HG03520 (cell line): Measurements from ENCODE around the gene P3R3URF.

Experiments used
- ATAC-seq: cut with Tn5 transposase; IDR thresholded peaks from one replicate; pipeline ENCODE4 v1.9.1; 2021; ENCODE audit warnings: mild to moderate bottlenecking, moderate library complexity; ENCODE audit not compliant: unreplicated experiment

The P3R3URF gene

DNA sequence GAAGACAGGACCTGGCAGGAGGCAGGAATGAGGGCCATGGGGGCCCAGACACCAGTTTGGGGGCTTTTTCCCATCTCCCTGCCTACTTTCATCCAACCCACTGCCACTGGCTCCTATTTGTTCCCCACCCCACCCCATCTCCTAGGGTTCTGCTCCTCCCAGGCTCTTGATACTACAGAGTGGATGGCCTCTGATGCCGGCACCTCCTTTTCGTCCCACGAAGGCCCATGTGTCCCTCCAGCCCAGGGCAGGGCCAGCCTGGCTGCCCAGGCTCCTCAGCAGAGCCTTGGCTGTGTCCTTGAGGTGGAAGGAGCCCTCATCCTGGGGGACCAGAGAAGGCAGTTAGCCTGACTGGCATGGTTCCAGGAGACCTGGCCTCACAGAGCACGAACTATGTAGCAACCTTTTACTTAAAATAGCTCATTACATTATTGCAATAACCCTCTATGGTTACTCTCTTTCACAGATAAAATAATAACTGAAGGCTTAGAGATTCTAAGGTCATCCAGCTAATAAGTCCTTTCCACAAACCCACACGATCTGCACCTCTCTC is 18.4 kb upstream of the P3R3URF start:
- ATAC-seq: no peak

GRCh38 chr1:46193984-46194570 is 17.8 kb upstream of the P3R3URF start:
- no peak for ATAC-seq

DNA sequence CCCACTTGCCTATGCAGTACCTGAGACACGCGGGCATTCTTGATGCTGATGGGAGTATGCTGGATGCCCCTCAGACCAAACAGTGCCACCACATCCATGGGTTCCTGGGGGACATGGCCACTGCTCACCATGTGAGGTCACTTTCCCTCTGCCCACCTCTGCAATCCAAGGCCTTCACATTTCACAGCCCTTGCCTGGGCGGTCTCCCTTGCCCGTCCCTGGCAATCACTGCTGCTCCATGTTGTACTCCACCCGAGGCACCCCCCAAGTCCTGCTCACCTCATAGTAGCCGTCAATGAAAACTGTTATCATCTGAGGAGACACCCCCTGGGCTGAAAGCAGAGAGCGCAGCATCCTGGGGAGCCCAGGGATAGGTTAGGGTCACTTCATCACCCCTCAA is 17.0 kb upstream of the P3R3URF start:
- no peak for ATAC-seq

- no peak for ATAC-seq
Observed at GRCh38 chr1:46192171-46192570, 15.9 kb upstream of the P3R3URF start.

GRCh38 chr1:46191033-46191701 is 14.9 kb upstream of the P3R3URF start:
- no peak for ATAC-seq

- no peak for ATAC-seq
Observed at GRCh38 chr1:46190539-46190938, 14.3 kb upstream of the P3R3URF start.

- no peak for ATAC-seq
Observed at GRCh38 chr1:46188295-46189030, 12.2 kb upstream of the P3R3URF start.

DNA sequence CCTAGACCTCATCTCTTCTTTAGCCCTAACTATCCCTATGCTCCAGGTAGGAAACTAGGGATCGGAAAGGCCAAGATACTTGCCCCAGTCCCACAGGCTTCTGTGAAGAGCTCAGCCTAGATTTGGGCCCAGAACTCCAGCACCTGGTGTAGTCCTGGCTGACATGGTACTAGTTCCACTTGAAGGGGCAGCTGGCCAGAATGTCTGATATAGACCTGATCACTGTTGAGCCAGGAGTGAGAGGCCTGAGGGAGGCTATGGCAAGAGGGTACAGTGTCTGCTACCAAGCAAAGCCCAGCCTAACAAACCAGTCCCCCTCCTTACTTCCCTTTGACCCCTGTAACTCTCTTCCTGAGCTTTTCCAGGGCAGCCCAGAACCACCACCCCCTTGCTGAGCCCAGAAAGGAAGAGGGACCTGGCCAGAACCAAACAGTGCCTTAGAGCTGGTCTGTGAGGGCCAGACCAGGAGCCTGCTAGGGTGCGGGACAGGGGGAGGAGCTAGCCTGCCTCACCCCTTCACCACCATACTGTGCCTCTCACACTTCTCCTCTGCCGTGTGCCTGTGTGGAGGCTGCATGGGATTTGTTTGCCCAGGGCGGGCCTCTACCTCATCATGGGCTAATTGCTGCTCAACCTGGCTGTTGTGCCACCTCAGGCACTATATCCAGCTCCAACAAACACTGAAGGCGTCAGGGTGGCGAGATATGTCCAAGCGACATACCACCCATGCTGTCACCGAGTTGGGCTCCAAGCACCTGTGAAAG is 11.0 kb upstream of the P3R3URF start:
- no peak for ATAC-seq

DNA sequence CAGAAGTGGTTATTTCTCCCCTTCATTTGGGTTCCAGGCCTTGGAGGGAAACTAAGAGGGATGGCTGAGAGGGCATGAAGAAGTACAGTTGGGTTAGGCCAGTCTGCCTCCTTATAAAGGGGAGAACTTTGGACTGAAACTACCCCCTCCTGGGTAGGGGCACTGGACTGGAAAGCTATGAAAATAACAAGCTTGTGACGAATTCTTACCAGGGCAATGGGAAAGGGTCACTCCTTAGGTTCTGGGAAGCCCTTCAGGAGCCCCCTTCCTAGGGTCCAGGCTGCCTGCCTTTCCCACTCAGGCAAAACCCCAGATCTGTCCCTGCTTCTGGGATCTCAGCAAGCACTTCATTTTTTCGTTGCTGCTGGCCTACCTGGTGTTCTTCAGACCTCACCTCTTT is 9.8 kb upstream of the P3R3URF start:
- no peak for ATAC-seq

DNA sequence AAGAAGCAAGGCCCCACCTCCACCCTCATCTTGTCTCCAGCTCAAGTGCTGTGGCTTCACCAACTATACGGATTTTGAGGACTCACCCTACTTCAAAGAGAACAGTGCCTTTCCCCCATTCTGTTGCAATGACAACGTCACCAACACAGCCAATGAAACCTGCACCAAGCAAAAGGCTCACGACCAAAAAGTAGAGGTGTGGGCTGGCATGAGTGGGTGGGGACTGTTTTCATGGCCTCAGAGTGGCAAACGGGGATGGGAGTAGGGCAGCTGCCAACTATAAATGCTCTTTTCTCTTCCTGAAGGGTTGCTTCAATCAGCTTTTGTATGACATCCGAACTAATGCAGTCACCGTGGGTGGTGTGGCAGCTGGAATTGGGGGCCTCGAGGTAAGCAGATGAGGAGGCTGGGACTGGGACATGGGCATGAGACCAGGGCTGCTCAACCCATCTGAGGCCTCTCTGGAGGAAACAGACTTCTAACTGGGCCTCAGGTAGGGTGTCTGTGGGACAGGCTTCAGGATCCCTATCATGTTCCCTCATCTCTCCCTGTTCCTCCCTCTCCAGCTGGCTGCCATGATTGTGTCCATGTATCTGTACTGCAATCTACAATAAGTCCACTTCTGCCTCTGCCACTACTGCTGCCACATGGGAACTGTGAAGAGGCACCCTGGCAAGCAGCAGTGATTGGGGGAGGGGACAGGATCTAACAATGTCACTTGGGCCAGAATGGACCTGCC is 8.8 kb upstream of the P3R3URF start:
- no peak for ATAC-seq

DNA sequence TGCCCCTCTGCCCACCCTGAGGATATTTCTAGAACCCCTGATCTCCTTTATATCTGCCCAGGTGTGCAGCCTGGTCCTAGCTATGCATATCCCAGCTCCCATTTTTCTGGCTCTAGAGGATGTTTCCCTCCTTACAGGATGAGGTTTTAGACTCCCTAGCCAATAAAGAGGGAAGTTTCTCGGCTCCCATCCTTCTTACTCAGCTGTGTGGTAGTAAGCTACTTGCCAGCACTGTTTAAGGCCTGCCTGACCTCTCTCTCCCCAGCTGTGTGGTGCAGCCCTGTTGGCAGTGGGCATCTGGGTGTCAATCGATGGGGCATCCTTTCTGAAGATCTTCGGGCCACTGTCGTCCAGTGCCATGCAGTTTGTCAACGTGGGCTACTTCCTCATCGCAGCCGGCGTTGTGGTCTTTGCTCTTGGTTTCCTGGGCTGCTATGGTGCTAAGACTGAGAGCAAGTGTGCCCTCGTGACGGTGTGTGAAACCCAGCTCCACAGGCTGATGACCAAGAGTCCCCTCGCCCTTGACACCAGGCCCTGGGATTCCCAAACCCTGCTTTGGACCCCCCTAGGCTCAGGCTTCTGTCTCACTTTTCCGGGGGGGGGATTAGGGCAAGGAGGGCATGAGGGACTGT is 7.8 kb upstream of the P3R3URF start:
- ATAC-seq: no peak

DNA sequence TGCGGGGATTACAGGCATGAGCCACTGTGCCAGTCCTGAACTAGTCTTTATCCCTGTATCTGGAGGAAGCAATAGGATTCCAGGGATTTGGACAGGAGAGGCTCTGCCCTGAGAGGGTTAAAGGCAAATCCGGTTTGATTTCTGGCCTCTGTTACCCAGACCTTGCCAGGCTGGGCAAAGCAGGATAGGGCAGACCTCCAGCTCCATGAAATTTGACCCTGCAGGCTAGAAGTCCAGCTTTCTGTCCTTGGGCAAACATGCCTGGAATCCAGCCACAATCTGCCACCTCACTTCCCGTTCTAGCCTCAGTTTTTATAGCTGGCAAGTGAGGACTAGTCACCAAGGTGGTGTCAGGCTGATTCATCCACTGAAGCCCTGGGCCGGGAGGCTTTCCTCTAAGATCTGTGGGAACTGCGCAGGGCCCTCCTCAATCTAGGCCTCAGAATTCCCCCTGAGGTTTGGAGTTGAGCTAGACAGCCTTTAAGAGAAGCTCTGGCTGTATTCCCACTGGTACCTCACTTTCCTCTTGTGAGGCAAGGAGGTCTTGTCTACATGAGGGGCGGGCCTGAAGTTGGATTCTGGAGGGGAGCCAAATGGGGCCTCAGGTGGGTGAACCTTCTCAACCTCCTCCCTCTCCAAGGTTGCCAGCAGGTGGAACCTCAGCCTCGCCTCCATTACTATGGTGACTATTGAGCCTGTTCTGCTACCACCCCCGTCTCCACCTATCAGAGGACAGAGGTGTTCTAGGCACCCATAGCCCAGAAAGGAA is 7.0 kb upstream of the P3R3URF start:
- no peak for ATAC-seq

DNA sequence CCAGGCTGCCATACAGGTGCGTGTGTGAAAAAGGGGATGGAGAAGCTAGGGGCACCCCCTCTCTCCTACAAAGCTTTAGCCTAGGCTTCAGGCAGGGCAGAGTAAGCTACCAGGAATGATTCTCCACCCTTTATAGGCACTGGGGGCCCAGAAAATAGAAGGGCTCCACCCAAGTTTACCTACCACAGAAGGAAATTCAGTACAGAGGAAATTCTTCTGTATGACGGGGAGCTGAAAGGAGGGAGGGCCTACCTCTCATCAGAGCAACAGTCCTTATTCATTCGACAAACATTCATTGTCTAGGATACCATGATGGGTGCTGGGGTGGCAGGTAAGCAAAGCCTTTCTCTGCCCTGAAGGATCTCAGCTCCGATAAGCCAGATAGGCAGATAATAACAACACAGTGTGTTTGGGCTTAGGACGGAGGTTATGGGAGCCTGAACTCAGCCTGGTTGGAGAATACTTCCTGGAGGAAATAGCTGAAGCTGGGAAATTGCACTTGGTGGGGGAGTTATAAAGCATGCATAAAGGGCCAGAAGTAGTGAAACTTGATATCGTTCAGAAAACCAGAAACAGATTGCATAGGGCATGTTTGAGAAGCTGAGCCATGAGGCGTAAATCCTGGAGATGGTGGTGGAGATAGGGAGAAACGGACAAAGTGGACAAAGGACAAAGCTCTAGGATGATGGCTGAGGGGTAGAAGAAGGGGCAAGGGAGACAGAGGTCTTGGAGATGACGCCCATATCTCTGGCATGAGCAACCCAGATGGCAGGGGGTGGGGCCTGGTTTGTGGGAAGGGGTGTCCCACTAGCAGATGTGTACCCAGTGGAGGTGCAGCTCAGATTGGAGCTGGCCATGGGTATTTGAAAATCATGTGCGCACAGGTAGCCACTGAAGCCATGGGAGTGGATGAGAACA is 5.3 kb upstream of the P3R3URF start:
- no peak for ATAC-seq

DNA sequence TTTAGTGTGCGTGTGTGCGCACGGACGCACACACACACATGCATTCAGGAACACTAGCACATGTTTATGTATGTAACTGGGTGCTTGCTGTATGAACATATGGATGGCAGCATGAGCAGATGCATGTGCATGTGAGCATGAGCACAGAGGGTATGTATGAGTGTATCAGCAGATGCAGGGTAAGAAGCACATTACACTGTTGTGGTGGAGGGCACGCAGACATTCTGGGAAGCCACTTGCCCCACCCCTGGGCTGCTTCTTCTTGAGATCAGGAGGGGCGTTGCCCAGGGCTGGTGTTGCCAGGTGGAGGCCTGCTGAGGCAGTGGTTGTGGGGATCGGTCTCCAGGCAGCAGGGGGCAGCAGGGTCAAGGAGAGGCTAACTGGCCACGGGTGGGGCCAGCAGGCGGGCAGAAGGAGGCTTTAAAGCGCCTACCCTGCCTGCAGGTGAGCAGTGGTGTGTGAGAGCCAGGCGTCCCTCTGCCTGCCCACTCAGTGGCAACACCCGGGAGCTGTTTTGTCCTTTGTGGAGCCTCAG is 3.9 kb upstream of the P3R3URF start:
- ATAC-seq: no peak

GRCh38 chr1:46179138-46180081 is 3.1 kb upstream of the P3R3URF start:
- no peak for ATAC-seq

DNA sequence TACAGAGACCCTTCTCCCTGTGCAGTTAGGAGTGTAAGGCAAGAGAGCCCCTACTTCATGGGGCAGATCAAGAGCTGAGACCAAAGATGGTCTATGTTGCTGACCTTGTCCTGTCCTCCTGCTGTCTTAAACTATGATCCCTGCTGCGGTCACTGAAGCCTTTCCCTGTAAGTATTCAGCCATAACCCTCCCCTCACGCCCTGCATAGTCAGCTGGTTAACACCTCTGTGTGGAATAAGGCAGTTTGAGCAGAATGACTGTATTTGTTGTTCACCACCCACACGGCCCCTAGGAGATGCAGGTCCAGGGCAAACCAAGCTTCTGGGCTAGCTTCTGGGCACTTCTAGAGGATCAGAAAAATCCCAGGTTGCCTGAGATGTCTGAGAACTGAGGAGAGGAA is 1.0 kb downstream of the P3R3URF start:
- no peak for ATAC-seq
